ENCODE measurements around the gene PDPK1.

PDPK1 gene

GRCh38 chr16:2537451-2538379 lies at the start of gene PDPK1:
PDPK1 (plus strand) TSS chr16:2538021; CDS start chr16:2538113, 92 bp downstream.
- peak; percentile 97 for DNase-seq (ENCODE audit: low spot score)

GRCh38 chr16:2489581-2489980 lies 48.2 kb upstream of the PDPK1 start:
- DNase-seq (ENCODE audit: low spot score) = no peak

GRCh38 chr16:2490190-2491105 lies 47.4 kb upstream of the PDPK1 start:
- no peak for DNase-seq (ENCODE audit: low spot score)

GRCh38 chr16:2492292-2492691 lies 45.5 kb upstream of the PDPK1 start:
- DNase-seq (ENCODE audit: low spot score) = no peak

GRCh38 chr16:2493605-2494004 lies 44.2 kb upstream of the PDPK1 start:
- DNase-seq (ENCODE audit: low spot score) = no peak

GRCh38 chr16:2494616-2495015 lies 43.2 kb upstream of the PDPK1 start:
- no peak for DNase-seq (ENCODE audit: low spot score)

GRCh38 chr16:2495041-2495440 lies 42.8 kb upstream of the PDPK1 start:
- no peak for DNase-seq (ENCODE audit: low spot score)

- no peak for DNase-seq (ENCODE audit: low spot score)
Measured at GRCh38 chr16:2496223-2497115, 41.4 kb upstream of the PDPK1 start.

- no peak for DNase-seq (ENCODE audit: low spot score)
Measured at GRCh38 chr16:2497116-2497630, 40.6 kb upstream of the PDPK1 start.

GRCh38 chr16:2497695-2498484 lies 39.9 kb upstream of the PDPK1 start:
- no peak for DNase-seq (ENCODE audit: low spot score)

- no peak for DNase-seq (ENCODE audit: low spot score)
Measured at GRCh38 chr16:2498531-2499253, 39.1 kb upstream of the PDPK1 start.

GRCh38 chr16:2499454-2499853 lies 38.4 kb upstream of the PDPK1 start:
- DNase-seq (ENCODE audit: low spot score) = no peak

- no peak for DNase-seq (ENCODE audit: low spot score)
Measured at GRCh38 chr16:2499890-2500429, 37.9 kb upstream of the PDPK1 start.

GRCh38 chr16:2500430-2500917 lies 37.3 kb upstream of the PDPK1 start:
- no peak for DNase-seq (ENCODE audit: low spot score)

- peak; percentile 94 for DNase-seq (ENCODE audit: low spot score)
Measured at GRCh38 chr16:2500918-2501750, 36.7 kb upstream of the PDPK1 start.

- no peak for DNase-seq (ENCODE audit: low spot score)
Measured at GRCh38 chr16:2501946-2502895, 35.6 kb upstream of the PDPK1 start.

- no peak for DNase-seq (ENCODE audit: low spot score)
Measured at GRCh38 chr16:2505695-2506094, 32.1 kb upstream of the PDPK1 start.

All from Ammon's horn (tissue), 1 donor.